ENCODE data around the gene IFIT1.

Gene IFIT1, protein sequence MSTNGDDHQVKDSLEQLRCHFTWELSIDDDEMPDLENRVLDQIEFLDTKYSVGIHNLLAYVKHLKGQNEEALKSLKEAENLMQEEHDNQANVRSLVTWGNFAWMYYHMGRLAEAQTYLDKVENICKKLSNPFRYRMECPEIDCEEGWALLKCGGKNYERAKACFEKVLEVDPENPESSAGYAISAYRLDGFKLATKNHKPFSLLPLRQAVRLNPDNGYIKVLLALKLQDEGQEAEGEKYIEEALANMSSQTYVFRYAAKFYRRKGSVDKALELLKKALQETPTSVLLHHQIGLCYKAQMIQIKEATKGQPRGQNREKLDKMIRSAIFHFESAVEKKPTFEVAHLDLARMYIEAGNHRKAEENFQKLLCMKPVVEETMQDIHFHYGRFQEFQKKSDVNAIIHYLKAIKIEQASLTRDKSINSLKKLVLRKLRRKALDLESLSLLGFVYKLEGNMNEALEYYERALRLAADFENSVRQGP

DNA sequence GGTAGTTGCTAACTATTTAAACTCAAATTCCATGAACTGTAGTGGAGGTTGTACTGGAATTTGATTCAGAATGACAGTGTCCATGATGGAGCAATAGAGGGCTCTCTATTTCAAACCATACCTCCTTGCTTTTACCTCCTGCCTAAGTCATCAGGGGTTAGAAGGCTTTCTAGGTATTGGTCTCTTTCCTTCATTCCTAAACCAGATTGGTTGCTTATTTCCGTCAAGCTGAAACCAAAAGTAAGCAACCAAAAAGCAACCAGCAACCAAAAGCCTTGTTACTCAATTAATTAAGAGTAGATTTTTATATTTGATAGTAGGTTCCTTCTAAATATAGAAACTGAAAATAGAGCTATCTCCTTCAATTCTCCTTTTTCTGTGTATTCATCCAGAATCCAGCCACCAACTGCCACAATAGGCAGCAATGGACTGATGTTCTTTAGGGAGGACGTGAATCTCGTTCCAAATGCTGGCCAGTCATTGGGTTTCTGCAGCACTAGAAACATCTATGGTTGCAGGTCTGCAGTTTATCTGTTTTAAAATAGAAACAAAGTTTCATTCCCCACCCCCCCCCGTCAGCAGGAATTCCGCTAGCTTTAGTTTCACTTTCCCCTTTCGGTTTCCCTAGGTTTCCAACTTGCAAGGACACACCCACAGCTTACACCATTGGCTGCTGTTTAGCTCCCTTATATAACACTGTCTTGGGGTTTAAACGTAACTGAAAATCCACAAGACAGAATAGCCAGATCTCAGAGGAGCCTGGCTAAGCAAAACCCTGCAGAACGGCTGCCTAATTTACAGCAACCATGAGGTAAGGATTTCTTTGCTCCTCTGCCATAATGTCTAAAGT, at the start of gene IFIT1:
IFIT1 (plus strand) TSS at position 717 of the 850 bp plus-strand sequence; CDS start at position 807, 90 bp downstream.
- peak; percentile 82 for DNase-seq

DNA sequence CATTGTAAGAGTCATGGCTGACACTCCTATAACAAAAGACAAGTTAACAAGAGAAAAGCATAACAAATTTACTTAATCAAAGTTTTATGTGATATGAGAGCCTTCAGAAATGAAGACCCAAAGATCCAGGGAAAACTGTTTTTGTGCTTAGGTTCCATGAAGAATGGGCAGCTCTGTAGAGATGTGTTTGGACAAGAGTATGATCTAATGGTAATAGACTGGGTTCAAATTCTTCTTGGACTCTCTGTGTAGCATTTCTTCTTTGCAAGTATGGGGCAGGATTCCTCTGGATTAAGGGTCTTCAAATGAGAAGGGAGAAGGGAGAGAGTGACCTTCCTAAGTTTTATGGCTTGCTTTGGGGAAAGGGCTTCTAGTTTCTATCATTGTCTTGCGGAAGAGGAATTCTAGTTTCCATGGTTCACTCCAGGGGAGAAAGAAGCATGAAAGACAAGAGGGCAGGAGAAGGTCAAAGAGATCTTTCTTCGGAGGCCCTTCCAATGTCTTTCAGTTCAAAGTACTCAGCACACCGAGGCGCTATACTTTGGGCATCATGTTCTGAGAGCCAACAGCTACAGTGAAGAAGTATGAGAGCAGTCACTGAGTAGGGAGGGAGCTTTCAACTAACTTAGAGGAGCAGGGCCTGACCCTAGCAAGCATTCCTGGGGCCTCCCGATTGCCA, 49.2 kb upstream of the IFIT1 start:
- DNase-seq = no peak

DNA sequence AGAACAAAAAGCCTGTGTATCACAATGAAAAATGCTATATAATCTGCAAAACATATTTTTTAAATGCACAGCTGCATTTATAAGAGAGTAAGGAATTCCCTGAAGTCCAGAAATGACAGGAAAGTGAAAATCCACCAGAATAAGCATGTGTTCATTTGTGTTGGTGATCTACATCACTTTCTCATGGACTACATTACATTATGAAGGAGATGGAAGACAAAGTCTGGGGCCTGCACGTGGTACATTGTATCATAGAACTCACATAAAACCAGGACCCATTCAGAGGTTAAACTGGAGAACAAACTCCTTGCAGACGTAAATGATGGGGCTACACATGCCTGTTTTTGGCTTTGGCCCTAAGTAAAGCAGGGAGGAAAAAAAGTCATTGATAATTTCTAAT, 48.3 kb upstream of the IFIT1 start:
- no peak for DNase-seq

DNA sequence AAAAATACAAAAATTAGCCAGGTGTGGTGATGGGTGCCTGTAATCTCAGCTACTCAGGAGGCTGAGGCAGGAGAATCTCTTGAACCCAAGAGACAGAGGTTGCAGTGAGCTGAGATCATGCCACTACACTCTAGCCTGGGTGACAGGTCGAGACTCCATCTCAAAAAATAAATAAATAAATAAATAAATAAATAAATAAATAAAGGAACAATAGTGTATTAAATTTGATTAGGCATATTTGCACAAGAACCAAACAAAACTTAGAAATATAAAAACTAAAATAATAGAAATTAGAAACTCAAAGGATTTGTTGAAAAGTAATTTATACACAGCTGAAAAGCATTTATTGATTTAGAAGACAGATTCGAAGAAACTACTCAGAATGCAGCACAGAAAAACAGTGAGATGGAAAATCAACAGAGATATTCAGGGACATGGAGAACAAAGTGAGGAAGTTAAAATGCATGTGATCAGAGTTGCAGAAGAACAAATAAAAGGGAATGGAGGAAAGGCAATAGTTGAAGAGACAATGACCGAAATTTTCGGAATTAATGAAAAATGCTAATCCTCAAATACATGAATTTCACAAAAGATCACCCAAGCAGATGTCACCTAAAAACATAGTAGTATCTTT, 46.9 kb upstream of the IFIT1 start:
- no peak for DNase-seq

DNA sequence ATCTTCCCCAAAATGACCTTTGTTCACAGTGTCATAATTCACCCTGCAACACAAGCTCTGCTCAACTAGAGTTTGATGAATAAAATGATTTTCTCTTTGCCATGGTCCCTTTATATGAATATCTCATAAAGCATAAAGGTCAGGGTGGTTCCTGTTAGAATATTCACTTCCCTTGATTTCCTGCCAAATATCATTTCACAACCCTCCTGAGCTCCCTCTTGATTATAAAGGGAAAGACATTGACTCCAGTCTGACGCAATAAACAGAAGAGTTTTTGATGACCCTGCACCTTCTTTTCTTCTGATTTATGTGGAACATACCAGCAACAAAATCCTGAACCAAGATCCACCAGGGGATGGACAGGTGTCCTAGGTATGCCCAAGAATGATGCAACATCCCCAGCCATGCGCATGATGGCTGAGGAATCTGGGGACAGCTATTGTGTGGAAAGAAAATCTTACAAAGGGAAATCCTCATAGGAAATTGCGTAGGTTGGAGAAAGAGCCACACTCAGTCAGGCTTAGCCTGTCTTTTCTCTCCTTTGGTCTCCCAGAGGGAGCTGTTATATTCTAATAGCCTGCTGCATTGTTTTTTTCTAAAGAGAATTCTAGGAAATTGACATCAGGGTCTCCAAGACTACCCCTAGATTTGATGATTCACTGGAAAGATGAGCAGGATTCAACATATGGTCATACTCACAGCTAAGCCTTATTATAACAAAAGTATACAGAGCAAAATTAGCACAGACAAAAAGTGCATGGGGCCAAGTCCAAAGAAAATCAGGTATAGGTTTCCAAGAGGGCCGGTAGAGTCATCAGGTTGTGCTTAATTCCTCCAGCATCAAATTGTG, 45.8 kb upstream of the IFIT1 start:
- no peak for DNase-seq

DNA sequence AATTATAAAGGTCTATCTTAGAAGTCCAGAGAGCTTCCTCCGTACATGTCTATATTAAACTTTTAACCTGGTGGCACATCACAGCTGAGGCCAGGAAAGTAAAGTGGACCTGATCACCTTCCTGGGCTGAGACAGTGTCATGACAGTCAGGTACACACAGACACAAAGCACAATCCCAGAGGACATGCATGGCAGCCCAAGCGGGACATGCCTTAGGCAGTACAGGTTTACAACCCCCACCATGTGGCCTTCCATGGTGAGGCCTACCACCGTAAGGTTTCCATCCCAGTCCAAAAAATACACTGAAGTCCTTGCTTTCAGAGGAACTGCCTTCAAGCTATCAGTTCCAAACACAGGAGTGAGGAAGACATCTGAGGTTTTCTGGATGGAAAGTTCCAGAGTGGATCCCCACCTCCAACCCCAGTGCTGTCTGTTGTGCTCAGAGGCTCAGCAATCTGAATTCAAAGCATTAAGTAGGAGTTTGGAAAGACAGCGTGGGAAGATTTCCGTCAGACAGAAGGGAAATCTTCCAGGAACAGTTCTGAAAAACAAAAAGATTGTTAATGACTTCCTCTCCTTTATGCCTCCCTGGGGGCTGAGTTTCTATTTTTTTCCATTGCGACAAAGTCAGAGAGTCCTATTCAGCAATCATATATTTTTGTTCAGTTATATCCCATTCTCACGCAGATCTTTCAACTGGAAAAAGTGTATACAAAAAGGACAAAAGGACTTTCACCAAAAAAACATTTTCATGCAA, 44.5 kb upstream of the IFIT1 start:
- no peak for DNase-seq

DNA sequence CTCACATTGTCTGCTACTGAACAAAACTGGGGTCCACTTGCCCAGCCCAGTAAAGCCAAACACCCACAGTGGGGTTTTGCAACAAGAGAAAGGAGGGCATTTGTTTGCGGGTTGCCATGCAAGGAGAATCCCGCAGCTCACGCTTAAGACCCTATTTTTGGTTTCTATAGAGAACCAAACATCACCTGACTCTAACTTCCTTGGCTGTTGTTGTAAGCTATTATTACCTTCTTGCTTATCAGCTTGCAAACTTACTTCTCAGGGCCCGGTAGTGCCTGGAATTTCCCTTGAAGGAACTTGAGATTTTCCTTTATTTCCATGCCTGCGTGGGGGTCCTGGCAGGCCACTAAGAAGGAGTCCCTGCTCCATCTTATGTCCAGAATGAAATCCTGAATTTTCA, 43.9 kb upstream of the IFIT1 start:
- no peak for DNase-seq

DNA sequence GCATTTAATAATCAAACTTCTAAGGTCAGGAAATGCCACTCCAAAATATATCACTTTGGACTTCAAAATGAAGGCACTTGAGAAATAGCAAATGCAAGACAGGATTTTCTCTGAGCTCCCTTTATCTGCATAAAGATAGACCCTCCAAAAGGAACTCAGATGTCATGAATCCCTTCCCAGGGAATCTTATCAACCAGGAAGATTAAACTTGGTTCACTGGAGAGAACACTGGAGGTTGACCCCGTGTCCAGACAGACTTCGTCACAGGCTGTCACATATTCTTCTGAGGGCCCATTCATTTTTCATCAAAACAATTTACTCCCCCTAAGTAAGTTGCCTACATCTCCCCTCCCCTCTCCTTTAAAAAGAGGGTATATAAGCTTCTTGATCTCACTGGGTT, 43.4 kb upstream of the IFIT1 start:
- no peak for DNase-seq

DNA sequence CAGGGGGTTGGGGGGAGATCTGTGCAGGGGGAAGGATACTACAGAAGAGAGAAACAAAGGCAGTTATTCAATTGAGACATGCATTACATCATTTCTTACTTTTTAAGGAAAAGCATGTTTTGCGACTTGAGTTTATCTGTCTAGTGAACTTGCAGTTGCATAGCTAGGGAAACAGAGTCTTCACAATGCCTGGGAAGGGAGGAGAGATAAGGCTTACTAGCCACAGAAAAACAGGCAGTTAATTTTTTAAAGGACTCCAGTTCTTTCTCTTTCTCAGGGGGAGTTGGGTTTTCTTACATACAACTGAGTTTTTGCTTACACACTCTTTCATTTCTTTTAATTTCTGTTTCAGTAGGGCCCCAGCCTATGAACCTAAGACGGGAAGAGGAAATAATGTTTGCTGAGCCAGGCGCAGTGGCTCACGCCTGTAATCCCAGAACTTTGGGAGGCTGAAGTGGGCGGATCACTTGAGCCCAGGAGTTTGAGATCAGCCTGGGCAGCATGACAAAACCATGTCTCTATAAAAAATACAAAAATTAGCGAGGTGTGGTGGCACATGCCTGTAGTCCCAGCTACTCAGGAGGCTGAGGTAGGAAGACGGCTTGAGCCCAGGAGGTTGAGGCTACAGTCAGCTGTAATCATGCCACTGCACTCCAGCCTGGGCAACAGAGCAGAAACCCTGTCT, 41.6 kb upstream of the IFIT1 start:
- DNase-seq = peak; percentile 40

DNA sequence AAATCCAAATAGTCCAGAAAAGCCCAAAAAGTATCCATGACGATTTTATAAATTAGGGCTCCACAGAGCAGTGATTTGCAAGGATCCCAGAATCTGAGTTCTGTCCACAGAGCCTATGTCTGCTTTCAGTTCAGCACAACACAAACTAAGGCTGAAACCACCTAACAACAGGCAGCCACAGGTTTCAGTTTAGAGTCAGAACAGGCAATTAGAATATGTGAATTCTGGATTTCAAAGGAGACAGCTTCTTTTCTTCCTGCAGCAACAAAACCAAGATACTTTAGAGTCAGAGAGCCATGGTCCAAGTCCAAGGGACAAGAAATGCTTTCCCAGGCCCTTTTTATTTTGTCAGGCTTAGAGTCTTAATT, 41.0 kb upstream of the IFIT1 start:
- no peak for DNase-seq

DNA sequence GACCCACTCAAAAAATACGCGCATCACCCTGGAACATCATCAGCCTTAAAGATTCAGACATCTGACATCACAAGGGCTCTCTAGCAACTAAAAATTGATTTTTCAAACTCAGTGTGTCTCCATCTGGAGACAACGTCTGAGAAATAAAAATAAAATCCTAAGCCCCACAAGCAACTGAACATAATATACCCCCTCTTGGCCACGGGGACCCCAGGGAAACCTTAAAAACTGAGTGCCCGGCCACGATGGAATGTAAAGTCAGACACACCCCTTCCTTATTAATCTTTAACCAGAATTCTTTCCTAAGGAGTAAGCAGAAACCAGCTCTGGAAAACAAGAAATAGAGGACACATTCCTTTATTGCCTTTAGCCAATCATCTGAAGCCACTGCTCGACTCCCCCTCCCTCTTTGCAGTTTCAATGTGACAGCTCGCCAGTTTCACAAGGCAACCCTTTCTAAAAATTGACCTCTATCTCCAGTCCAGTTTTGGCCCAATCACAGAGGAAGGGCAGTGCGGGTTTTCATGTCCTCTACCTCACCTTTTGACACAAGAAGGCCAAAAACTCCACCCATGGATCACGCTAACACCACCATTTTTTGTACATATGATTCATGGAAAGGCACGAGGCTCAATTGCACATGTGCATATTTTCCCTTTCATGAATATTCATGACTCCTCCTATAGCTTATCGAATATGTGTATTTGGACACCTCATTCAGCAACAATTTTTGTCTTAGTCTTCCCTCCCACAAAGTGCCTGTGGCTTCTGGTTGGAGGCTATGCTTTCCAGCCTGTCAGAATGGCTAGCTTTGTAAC, 40.4 kb upstream of the IFIT1 start:
- peak; percentile 65 for DNase-seq

DNA sequence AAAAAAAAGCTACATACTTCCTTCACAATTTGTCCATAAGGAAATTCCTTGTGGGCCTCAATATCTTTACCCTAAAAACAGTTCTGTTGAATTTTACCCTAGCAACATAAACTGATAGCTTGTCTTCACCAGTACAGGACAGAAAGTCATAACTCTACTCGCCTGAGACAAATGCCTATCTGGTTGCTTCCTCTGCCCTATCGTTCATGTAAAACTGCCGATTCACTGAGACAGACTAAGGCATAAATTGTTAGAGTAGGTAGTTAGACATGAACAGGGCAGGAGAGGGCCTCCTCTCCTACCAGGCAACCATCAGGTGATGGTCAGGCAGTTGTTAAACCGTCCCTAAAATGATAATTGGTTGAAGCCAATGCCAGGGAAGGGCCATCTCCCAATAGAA, 39.6 kb upstream of the IFIT1 start:
- DNase-seq = no peak

DNA sequence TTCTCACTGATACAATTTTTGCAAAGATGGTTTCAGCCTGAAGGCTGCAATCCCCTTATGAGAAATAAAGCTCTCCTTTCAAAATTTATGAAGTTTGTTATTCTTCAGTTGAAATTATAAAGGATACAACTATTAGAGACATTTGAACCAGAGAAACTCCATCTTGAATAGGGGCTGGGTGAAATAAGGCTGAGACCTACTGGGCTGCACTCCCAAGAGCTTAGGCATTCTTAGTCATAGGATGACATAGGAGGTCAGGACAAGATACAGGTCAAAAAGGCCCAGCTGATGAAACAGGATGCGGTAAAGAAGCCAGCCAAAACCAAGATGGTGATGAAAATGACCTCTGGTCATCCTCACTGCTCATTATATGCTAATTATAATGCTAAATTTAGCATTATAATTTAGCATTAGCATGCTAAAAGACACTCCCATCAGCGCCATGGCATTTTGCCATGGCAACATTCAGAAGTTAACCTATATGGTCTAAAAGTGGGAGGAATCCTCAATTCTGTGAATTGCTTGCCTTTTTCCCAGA, 37.0 kb upstream of the IFIT1 start:
- peak; percentile 70 for DNase-seq

DNA sequence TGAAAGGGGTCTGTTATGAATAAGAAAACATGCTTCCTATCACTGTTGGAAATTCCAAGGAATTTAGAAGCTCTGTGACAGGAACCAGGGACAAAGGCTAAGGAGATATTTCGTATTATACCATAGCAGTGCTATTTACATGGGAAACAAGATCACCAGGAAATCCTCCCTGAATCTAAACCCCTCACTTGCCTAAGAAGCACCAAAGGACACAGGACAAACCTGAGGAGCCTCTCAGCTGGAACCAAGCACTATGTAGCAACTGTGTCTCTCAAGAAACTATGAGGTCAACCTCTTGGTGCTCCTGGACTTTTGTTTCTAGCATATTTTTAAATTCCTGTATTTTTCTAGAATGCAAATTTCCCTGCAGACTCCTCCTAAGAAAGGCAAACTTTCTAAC, 35.3 kb upstream of the IFIT1 start:
- no peak for DNase-seq

DNA sequence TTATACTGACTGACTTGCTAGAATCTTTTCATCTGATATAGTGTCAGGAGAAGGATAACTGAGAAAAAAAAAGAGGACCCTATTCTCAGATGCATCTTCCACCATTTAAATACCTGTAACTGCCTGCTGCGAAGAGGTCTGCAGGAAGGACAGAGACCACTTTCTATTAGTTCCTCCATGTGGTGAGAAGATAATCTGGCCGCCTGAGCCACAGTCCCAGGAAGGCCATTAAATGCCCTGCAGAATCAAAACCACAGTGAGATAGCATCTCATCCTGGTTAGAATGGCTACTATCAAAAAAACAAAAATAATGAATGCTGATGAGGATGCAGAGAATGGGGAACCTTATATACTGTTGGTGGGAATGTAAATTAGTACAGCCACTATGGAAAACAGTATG, 34.4 kb upstream of the IFIT1 start:
- DNase-seq = no peak

DNA sequence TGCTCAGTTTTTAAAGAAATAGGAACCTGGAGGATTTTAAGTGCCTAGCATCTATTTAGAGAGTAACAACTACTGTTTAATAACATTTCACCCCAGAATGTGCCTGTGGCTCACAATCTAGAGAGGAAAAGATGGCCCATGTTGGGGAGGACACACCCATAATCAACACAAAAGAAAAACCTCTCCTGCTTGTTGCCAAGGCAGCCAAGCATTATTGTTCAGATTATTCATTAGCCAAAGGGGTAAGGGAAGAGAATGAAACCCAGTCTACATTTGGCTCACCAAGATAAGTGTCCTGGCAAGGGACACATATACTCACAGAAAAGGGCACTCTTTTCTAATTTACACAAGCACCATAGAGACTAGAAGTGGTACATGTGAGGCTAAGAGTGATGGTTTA, 32.3 kb upstream of the IFIT1 start:
- no peak for DNase-seq

DNA sequence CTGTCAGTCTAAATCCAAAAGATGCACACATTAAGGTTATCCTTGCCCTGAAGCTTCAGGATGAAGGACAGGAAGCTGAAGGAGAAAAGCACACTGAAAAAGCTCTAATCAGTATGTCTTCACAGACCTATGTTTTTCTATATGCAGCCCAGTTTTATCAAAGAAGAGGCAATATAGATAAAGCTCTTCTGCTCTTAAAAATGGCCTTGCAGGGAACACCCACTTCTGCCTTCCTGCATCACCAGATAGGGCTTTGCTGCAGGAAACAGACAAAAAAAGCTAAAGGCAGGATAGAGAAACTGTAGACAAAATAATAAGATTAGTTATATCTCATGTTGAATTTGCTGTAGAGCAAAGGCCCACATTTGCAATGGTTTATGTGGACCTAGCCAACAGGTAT, 29.5 kb upstream of the IFIT1 start:
- DNase-seq = no peak

DNA sequence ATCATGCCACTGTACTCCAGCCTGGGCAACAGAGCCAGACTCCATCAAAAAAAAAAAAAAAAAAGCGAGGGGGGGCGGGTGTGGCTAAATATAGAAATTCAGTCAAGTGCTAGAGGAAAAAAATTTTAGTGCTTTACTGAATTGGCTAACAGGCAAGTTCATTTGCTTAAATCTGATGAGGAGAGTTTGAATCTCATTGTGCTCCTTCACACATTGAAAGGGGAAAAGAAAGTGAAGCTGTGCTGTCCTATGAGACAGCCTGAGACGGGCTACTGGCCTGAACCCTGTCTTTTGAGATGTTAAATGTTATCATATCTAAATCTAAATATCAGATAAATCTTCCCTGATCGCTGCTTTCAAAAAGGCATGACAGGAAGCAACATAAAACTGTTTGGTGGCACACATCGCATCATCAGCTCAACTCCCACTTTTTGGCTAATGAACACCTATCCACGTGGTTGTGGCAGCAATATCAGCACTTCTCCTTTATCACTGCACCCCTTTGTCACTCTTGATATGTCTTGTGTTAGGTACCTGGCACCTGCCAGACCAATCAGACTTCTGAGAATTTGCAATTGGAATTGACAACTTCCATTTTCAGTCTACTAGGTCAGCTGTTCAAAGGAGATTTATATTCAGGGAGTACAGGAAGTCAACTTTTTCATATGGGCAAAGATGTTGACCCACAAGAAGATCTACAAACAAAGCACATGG, 28.5 kb upstream of the IFIT1 start:
- DNase-seq = no peak

DNA sequence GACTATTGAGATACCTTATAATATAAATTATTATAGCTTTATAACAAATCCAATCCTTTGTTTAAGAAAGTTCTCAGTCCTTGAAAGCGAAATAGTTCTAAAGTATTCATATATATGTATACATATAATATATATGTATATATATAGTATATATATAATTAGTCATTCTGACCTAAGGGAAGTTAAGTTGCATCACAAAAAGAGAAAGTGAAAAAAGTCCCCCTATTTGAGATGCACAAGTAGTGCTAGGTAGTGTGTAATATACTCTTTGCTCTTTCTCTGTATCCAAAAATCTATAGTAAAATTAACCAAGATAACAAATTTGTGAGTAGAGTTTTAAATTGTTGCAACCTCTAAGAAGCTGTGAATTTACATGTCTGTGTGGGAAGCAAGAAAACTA, 27.9 kb upstream of the IFIT1 start:
- DNase-seq = no peak

All from femur (tissue), 1 donor.